LHCN-M2 (cell line): Measurements from ENCODE around the gene REEP1. TPM values are rescaled to one million over a fixed set of nuclear protein-coding genes. Genes with fewer than 3 reads are reported as not detected.
"Not testable (repeated sequence)": the region's sequence is repeated elsewhere in the genome, so short reads cannot be mapped to it uniquely, and the experiment has no call there.

Experiments used
- DNase-seq: peaks from one replicate; pipeline ENCODE4 v3.0.0-alpha.2; 2012; ENCODE audit warnings: low read depth
- total RNA-seq: library from RNA; depleted of rRNA; stranded (reverse); fragments of >200 nt; gene quantifications from 2 replicates; pipeline ENCODE4 v1.2.3, GENCODE V29; 2014

REEP1 gene
- total RNA-seq, 1 experiment from 2014 or later, result 0.52 TPM

DNA sequence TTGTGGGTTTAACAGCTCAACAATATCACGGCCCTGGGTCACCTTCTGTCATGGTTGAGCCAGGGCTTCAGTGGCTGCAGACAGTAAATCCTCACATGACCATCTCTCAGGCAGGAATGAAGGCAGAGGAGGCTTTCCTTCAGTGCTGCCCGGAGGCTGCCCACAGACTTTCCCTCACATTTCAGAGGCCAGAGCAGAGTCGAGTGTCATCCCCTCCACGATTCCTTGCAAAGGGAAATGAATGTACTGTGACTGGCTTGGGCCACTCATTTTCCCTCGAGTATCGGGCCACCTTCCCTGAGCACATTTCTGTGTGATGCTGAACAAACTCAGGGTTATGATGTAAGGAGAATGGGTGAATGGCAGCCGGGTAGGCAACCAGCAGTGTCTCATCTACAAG is 10.0 kb upstream of the REEP1 start:
- DNase-seq, result no peak

DNA sequence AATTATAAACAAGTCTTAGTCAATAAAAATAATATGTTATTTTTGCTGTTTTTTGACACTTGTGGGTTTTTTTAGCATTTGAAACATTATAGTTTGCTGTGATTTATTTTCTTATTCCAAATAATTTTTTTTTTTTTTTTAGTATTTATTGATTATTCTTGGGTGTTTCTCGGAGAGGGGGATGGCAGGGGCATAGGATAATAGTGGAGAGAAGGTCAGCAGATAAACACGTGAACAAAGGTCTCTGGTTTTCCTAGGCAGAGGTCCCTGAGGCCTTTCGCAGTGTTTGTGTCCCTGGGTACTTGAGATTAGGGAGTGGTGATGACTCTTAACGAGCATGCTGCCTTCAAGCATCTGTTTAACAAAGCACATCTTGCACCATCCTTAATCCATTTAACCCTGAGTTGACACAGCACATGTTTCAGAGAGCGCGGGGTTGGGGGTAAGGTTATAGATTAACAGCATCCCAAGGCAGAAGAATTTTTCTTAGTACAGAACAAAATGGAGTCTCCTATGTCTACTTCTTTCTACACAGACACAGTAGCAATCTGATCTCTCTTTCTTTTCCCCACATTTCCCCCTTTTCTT is 8.5 kb upstream of the REEP1 start:
- DNase-seq, result not testable (repeated sequence)

DNA sequence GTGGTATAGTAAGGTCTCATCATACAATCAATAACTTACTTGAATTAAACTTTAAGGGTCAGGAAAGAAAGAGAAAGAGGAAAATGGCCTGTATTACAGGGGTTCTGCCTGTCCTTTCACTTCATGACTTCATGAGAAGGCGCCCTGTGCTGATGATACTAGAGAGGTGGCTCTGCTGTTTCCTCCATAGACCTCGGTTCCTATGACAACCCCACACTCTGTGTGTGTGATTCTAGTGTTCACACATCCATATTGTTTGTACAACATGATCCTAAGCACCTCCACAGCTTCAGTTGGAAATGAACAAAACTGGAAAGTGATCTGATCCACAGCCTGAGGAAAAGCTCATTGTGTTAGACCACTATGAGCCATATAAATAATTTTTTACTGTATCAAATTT is 7.0 kb upstream of the REEP1 start:
- DNase-seq, result no peak

DNA sequence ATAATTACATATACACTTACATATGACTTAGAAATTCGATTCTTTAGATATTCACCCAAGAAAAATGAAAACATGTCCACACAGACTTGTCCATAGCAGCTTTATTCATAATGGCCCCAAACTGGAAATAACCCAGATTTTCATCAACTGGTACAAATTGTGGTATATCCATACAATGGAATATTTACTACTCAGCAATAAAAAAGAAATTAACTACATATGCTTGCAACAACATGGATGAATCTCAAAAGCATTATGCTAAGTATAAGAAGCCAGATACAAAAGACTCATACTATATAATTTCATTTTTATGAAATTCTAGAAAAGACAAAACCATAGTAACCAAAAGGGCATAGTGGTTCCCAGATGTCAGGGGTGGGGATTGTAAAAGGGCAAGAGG is 5.1 kb upstream of the REEP1 start:
- DNase-seq, result no peak

DNA sequence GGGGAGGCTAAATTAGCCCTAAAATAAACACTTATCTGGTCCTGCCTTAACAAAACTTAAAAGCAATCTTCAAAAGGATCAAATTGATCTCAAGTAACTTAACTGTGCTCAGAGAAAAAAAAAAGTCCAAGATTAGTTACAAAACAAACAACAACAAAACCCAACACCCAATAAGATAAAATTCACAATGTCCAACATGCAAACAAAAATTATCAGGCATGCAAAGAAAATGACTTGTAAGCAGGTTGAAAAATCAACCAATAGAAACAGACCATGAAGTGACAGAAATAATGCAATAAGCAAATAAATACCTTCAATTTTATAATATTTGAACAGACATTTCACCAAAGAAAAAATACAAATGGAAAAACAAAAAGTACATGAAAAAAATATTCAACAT is 4.0 kb upstream of the REEP1 start:
- DNase-seq, result no peak

DNA sequence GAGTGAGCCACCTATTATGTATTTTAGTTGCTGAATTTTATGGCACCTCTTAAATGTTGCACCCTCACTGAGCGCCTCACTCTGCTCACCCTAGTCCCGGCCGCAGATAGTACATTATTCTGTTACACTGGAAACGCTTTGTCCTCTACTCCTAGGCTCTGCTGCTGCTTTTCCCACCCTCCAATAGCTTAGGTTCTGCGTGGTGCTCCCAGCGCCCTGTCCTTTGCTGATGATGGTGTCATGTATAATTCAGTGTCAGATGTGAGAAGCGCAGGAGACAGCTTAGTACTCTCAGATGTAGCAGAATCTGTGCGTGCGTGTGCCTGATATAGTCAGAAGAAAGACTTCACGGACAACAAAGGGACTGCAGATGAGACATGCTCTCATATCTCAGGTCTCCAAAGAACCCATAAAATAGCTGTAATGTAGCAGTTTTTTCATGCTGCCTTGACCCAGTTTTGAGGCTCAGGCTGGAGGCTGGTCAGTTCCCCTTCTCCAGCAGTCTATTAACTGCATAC is 1.4 kb upstream of the REEP1 start:
- no peak for DNase-seq

DNA sequence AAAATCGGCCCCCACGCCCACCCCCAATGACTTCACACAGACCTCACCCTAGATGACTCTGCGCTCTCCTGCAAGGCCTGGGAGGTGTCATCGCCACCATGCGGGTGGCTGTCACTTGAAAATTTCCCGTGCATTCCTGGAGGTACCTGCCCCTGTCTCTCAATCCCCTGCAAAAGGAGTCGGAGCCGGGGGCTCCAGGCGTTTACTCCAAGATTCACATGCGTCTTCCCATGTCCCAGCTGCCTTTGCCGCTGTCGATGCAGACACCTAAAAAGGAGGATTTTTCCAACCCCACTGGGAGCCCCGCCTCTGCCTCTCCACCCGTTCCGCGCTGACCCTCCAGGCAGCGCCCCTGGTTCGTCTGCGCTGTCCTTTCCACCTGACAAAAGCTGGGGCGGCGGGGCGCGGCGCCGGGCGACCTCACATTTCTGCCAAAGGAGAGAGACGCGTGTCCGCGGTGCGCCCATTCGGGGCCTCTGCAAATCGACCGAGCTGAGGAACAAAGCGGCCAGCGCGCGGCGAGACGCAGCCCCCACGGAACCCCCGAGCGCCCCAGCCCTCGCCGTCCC is 667 bp downstream of the REEP1 start:
- DNase-seq, result no peak

DNA sequence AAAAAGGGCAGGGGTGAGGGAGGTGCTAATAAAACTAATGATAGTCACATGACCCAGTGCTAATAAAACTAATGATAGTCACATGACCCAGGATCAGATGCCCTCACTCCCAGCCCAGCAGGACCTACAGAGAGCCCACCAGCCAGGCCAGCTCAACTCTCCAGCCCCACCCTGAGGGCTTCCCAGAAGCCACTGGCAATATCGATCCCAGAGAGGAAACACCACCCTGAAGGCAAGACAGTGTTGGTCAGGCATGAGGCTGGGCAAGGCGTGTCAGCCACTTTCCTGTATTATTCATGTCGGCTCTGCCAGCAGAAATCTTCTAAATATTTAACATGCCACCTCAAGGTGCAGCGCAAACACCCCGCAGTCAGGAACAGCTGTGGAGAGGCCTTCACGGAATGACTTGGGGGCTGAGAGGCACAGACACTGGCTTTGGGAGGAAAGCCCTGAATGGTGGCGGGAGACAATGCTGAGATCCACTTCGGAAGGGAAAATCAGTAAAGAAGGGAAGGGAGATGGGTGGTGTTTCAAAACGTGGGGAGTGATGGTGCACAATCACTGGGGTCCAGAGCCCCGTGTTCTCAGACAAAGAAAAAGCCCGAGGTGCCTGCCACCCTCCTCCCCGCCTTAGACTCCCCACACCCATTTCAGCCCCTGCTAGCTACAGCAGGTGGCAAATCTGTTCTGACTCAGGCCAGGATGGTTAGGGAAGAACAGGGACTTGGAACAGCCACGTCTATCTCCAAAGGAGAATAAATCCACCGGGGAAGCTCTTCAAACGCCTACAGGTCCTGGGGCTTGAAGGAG is 1.4 kb downstream of the REEP1 start:
- no peak for DNase-seq

DNA sequence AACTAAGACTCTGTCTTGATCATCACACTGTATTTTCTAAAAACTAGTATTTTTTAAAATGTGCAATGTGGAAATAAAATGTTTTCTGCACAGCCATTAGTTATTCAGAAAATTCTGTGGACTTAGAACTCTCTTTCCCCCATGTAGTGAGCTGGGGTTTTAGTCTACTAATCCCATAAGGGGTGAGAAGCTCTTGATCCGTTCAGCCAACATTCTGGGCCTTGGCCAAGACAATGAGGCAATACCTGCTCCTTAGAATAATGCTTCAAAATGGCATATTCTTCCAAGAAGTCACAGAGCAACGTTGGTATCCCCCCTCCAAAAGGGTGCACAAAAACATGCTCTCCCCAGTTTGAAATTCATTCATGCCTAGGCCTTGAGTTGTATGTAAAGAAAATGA is 4.0 kb downstream of the REEP1 start:
- DNase-seq, result no peak

DNA sequence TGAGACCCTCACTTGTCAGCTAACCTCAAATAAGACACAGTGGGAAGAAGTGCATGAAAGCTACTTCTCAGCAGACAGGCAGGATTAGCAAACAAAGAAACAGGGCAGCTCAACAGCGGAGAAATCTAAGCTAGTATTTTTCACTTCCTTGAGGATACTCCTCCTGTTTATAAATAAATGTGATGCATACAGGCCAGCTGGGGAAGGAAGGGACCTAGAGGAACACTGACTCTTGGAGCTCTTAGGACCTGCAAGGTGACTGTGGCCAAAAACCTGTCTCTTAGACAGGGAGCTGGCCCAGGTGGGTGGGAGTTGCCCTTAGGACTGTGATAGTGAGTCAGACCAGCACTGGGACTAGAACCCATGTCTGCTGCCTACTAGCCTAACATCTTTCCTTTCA is 4.8 kb downstream of the REEP1 start:
- no peak for DNase-seq

DNA sequence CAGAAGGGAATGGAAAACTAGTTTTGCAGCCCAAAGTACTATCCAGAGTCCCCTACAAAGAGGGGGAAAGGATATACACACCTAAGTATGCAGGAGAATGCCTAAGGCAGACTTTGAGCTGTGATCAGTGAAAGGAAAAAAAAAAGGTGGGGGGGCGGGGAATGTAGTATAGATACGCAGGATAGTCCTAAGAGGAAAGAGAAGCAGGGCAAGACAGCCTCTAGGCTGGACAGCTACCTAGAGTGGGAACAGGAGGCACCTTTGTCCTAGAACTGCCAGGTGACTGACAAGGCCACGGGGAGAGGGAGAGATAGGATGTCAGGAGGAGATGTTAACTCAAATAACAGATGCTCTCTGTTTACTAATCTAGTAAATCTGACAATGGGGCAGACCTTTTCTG is 6.0 kb downstream of the REEP1 start:
- DNase-seq, result no peak

DNA sequence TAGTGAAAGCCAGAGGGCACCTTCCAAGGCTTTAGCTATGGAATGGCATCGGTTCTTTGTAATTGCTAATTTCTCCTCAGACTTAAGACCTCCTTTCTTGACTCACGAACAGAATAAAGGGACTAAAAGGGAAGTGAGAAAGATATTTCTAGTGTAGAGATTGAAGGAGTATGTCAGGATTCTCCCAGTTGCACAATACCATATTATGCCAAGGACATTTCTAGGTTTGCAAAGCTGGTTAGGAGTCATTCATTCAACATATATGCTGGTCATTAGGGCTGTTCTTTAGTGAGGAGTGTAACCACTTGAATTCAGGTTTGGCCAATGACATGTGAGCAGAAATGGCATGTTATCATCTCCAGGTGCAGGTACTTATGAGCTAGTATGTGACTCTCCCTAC is 7.4 kb downstream of the REEP1 start:
- DNase-seq, result no peak

DNA sequence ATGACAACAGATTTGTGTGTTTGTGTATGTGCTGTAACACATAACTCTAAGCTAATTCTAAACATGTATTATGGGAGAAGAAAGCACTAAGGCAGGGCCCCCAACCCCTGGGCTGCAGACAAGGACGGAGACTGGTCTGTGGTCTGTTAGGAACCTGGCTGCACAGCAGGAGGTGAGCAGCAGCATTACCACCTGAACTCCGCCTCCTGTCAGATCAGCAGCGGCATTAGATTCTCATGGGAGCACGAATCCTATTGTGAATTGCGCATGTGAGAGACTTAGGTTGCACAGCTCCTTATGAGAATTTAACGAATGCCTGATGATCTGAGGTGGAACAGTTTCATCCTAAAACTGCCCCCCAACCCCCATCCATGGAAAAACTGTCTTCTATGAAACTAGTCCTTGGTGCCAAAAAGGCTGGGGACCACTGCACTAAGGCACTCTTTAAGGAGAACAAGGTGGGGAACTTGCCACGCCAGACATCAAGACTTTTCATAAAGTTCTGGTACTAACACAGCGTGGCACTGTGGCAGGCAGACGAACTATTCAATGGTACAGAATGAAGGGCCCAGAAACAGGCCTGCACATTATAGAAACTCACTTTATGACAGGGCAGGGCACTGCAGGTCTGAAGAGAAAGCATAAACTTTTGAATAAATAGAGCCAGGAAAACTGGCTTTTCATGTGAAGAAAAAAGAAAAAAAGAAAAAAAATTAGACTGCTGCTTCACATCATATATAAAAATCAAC is 14.0 kb downstream of the REEP1 start:
- DNase-seq, result no peak

DNA sequence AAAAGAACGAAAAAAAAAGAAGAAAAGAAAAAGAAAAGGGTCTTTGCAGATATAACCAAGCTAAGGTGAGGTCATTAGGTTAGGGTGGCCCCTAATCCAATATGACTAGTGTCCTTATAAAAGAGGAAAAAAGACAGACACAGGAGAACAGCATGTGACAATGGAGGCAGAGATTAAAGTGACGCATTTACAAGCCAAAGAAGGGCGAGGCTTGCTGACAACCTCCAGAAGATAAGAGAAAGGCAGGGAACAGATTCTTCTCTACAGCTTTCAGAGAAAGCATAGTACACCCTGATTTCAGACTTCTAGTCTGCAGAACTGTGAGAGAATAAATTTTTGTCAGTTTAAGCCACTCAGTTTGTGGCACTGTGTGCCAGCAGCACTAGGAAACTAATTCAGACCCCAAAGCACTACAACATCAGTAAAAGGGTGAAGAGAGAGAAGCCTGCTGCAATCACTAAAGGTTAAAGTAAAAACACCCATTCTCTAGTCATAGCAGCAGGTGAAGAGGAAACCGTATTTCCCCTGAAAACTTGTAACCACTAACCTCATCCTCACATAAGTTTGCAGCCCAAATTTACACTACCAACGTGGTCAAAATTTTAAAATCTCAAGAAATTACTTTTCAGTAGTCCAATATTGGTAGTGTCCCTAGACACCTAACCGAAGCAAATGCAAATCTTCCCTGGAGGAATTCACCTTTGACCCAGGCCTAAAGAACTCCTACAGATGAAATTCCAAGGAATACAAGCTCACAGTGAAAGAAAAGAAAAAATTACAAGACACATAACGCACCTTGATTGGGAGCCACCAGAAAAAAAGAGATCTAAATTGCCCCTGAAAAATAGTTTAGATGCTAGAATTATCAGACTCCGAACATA is 17.5 kb downstream of the REEP1 start:
- DNase-seq, result no peak

DNA sequence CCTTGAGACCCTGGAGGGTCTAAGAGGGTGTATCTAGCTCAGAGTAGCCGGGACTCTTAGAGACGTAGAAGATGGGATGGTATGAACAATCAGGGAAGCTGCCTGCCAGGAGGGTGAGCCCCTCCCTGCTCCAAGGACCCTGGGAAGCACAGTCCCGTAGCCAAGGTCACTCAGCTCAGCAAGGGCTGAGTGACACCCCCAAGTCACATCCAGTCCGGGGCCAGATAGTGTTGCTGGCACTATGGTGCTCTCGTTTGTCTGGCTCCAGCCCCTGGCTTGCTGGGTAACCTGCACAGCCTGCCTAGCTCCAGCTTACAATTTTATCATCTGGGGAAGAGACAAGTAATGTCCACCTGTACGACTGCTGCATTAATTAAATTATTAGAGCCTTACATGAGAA is 22.3 kb downstream of the REEP1 start:
- no peak for DNase-seq

DNA sequence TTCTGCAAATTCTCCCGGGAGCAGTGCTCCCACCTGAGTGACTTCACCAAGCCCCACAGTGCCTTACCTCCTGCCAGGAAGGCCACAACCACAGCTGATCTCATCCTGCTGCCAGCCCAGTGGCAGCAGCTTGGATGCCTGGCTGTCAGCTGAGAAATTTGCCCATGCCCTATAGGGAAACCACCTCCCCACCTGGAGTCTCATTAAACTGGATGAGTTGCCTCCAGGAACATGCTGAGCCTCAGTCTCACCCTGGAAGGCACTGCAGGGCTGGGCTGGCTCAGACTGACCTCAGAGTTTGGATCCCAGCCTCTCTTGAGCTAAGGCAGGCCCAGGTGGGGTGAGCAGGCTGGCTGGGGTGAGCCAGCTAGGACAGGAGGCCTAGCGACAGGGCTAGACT is 23.3 kb downstream of the REEP1 start:
- DNase-seq, result no peak

DNA sequence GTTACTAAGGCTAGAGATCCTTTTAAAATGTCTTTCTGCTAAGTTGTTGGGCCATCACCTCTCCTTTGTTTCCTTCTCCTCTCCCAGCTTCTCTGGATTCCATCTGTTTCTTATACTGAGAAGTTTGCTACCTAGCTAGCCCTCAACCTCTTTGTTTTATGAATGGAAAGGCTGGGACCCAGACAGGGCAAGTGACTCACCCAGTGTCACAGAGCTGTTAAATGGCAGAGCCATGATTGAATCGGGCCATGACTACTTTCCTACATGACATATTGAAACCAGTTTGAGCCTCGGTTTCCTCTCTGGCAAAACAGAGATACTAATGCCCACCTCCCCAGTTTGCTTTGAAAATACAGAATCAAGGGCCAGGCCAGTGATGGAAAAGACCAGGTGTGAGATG is 24.1 kb downstream of the REEP1 start:
- DNase-seq, result no peak

DNA sequence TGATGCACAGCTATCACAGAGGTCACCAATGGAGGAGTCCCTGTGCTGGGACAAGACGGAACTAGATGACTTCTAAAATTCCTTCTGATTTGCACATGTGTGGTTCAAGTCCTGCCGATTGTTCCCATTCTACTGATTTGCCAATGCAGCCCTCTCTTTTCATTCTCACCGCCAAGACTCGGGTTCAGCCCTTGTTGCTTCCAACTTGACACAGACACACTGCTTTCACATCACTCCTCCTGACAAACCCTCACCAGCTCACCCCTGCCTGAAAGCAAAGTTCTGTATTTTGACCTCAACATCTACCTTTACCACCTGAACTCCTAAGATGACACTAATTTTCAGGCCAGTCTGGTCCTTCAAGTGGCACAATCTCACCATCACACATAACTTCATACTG is 25.5 kb downstream of the REEP1 start:
- DNase-seq, result no peak

DNA sequence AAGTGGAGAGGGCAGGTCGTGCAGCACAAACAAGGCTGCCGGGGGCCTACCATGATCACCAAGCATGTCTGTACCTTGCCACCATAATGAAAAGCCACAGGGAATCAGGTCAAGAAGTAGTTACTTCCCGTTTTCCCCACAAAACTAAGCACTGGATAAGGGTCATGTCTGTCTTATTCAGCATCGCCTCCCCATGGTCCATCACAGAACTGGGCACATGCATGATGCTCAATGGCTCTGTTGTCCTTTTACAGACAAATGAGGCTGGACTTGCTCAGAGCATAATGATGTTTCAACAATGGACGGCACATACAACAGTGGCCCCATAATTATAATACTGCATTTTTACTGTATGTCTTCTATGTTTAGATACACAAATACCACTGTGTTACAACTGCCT is 27.5 kb downstream of the REEP1 start:
- no peak for DNase-seq

DNA sequence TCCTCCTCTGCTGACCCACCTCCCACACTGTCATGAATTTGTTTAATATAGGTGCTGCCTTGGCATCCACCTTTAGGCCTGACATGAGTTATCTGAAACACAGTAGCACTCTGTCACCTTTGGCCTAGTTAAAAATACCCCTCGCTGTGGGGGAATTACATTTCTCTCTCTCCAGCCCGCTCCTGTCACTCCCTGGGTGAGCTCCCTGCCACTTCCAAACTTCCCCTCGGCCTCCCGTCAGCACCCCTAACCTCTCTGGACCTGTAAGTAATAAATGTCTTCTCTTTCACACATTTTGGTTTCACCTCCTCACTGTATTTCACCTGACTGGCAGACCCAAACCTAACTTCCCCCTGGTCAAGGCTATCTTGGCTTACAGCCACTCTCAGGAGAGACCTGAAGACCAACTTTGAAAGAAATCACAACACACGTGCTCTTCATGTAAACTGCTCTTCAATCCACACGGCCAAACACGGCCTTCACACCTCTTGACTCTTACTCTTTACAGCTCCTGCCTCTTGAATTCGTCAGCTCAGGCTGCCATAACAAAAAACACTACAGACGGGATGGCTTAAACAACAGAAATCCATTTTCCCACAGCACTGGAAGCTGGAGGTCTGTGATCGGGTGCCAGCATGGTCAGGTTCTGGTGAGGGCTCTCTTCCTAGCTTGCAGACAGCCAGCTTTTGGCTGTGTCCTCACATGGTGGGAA is 28.3 kb downstream of the REEP1 start:
- DNase-seq, result no peak

DNA sequence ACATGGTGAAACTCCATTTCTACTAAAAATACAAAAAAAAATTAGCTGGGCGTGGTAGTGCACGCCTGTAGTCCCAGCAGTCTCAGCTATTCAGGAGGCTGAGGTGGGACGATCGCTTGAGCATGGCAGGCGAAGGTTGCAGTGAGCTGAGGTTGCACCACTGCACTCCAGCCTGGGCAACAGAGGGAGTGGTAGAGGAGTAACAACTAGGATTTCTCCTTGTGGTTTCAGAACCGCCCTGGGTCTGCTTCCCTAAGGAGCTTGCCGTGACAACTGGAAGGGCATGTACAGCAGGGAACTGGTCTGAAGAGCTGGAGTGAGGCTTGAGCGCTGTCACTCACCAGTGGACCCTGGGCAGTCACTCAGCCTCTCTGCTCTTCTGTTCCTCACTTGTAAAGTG is 29.1 kb downstream of the REEP1 start:
- DNase-seq, result no peak
